ENCODE results near the gene IQSEC1.

The IQSEC1 gene

DNA sequence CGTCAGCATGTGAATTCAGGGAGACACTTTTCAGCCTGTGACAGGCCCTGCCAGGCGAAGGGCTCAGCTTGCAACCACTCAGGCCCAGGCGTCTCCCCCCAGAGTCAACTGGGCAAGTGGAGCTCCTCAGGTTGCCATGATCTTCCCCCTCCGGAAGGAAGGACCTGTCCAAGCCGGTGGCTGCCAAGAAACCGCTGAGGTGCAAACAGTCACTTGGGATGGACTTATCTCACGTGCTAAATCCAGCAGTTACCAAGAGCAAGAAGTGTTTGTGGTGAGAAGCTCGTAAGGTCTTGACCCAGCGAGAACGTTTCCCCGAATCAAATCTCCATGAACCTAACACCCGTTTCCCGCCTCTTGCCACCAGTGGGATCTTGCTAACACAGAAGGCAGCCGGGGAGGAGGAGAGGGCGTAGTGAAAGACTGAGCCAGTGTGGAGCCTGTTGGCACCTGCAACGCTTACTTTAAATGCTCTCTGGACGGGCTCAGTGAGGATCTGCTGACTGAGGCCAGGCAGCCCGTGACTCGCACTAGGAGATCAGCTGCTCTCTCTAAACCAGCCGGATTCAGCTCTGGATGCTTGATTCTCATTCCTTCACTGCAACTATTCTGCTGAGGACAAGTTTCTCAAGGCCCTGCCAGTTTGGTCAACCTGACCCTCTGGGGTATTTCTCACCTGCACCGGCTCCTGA, 39.0 kb downstream of the IQSEC1 start:
- no peak for TF ChIP-seq TAF1 (IDR thresholded peaks at IDR 0.05; ENCODE audit: borderline replicate concordance, insufficient read depth, low read length)
- TF ChIP-seq, protein P1, sequence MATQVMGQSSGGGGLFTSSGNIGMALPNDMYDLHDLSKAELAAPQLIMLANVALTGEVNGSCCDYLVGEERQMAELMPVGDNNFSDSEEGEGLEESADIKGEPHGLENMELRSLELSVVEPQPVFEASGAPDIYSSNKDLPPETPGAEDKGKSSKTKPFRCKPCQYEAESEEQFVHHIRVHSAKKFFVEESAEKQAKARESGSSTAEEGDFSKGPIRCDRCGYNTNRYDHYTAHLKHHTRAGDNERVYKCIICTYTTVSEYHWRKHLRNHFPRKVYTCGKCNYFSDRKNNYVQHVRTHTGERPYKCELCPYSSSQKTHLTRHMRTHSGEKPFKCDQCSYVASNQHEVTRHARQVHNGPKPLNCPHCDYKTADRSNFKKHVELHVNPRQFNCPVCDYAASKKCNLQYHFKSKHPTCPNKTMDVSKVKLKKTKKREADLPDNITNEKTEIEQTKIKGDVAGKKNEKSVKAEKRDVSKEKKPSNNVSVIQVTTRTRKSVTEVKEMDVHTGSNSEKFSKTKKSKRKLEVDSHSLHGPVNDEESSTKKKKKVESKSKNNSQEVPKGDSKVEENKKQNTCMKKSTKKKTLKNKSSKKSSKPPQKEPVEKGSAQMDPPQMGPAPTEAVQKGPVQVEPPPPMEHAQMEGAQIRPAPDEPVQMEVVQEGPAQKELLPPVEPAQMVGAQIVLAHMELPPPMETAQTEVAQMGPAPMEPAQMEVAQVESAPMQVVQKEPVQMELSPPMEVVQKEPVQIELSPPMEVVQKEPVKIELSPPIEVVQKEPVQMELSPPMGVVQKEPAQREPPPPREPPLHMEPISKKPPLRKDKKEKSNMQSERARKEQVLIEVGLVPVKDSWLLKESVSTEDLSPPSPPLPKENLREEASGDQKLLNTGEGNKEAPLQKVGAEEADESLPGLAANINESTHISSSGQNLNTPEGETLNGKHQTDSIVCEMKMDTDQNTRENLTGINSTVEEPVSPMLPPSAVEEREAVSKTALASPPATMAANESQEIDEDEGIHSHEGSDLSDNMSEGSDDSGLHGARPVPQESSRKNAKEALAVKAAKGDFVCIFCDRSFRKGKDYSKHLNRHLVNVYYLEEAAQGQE (IDR thresholded peaks at IDR 0.05; ENCODE audit: insufficient read depth in 1 of 2, low read depth in 2 of 2, low read length in 2 of 2): no peak
- no peak for TF ChIP-seq POLR2AphosphoS5 (IDR thresholded peaks at IDR 0.05; ENCODE audit: low read depth, low read length)
- TF ChIP-seq SIN3A (IDR thresholded peaks at IDR 0.05; ENCODE audit: borderline replicate concordance, insufficient read depth, low read length): no peak
- TF ChIP-seq FOXP2 (optimal IDR thresholded peaks at IDR 0.05; ENCODE audit: borderline replicate concordance, extremely low read depth, extremely low read length, insufficient read depth): no peak

GRCh38 chr3:13032206-13032605, 41.0 kb downstream of the IQSEC1 start:
- no peak for TF ChIP-seq FOXP2 (optimal IDR thresholded peaks at IDR 0.05; ENCODE audit: borderline replicate concordance, extremely low read depth, extremely low read length, insufficient read depth)
- TF ChIP-seq TAF1 (IDR thresholded peaks at IDR 0.05; ENCODE audit: borderline replicate concordance, insufficient read depth, low read length): no peak
- TF ChIP-seq, protein P1 (IDR thresholded peaks at IDR 0.05; ENCODE audit: insufficient read depth in 1 of 2, low read depth in 2 of 2, low read length in 2 of 2): no peak
- TF ChIP-seq SIN3A (IDR thresholded peaks at IDR 0.05; ENCODE audit: borderline replicate concordance, insufficient read depth, low read length): no peak
- TF ChIP-seq POLR2AphosphoS5 (IDR thresholded peaks at IDR 0.05; ENCODE audit: low read depth, low read length): no peak

GRCh38 chr3:13031621-13032020, 41.6 kb downstream of the IQSEC1 start:
- TF ChIP-seq TAF1 (IDR thresholded peaks at IDR 0.05; ENCODE audit: borderline replicate concordance, insufficient read depth, low read length) (no peak), SIN3A (IDR thresholded peaks at IDR 0.05; ENCODE audit: borderline replicate concordance, insufficient read depth, low read length) (no peak), POLR2AphosphoS5 (IDR thresholded peaks at IDR 0.05; ENCODE audit: low read depth, low read length) (no peak), FOXP2 (optimal IDR thresholded peaks at IDR 0.05; ENCODE audit: borderline replicate concordance, extremely low read depth, extremely low read length, insufficient read depth) (no peak)
- TF ChIP-seq, protein P1 (IDR thresholded peaks at IDR 0.05; ENCODE audit: insufficient read depth in 1 of 2, low read depth in 2 of 2, low read length in 2 of 2): no peak

DNA sequence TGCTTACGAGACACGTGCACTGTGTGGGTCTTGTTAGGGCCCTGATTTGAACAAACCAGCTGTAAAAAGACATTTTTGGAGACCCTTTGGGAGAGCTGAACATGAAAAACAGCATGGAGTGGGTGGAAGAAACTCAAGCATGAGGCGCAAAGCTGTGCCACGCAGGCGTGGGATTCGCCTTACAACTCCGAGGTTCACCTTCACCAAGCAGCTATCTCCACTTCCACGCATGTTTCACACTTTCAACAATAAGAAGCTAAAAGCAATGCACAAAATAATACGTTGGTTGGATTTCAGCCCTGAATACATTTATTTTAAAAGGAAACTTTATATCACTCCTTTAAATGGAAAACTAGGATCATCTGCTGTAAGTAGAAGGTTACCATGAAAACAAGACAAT, 42.5 kb downstream of the IQSEC1 start:
- no peak for TF ChIP-seq POLR2AphosphoS5 (IDR thresholded peaks at IDR 0.05; ENCODE audit: low read depth, low read length)
- TF ChIP-seq SIN3A (IDR thresholded peaks at IDR 0.05; ENCODE audit: borderline replicate concordance, insufficient read depth, low read length): no peak
- no peak for TF ChIP-seq FOXP2 (optimal IDR thresholded peaks at IDR 0.05; ENCODE audit: borderline replicate concordance, extremely low read depth, extremely low read length, insufficient read depth)
- TF ChIP-seq TAF1 (IDR thresholded peaks at IDR 0.05; ENCODE audit: borderline replicate concordance, insufficient read depth, low read length): no peak

DNA sequence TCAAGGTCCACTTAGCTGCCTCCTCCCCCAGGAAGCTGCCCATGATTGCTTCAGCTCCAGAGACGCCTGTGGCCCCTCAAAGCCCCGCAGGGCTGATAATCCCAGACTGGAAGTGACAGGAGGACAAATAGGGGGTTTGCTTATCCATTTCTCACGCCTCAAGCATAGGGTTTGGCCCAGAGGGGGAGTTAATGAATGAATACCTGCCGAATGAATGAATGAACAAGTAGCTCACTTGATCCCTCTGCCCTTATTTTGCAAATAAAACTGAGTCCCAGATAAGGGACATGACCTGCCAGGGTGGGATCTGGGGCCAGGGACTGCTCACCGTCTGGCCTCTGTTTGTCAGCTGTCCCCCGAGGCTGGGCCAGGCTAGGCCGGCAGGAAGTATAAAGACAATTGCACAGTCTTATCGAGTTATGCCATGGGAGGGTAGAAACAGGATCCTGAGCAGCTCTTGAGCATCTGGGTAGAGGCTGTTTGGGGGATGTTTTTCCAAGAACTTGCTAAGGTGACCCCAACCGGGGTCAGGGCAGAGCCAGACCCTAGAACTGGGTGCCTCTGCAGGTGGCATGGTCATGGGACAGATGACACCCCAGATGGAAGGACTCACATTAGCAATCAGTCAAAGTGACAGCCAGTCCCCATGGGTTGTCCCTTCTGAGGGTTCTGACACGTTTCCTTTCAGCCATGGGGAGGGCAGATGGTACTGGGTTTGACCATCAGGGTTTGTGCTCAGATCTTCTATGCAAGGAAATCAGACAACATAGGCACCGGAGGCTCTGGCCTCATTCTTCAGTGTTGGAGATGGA, 45.0 kb downstream of the IQSEC1 start:
- TF ChIP-seq TAF1 (IDR thresholded peaks at IDR 0.05; ENCODE audit: borderline replicate concordance, insufficient read depth, low read length) (no peak), FOXP2 (optimal IDR thresholded peaks at IDR 0.05; ENCODE audit: borderline replicate concordance, extremely low read depth, extremely low read length, insufficient read depth) (no peak), POLR2AphosphoS5 (IDR thresholded peaks at IDR 0.05; ENCODE audit: low read depth, low read length) (no peak), SIN3A (IDR thresholded peaks at IDR 0.05; ENCODE audit: borderline replicate concordance, insufficient read depth, low read length) (no peak)
- TF ChIP-seq, protein P1 (IDR thresholded peaks at IDR 0.05; ENCODE audit: insufficient read depth in 1 of 2, low read depth in 2 of 2, low read length in 2 of 2): no peak
